Progenitor cell of endocrine pancreas (in vitro differentiated cells): ENCODE results near the gene SLC16A12. TPM values are rescaled to one million over a fixed set of nuclear protein-coding genes. Genes with fewer than 3 reads are reported as not detected.

Experiments used
- DNase-seq: peaks from one replicate; pipeline ENCODE4 v3.0.0; 2021; ENCODE audit warnings: low spot score; ENCODE audit not compliant: unreplicated experiment
- H3K27ac Mint-ChIP-seq: 2 replicates; pipeline ENCODE4 v1.8.0; 2021; ENCODE audit warnings: mild to moderate bottlenecking, moderate library complexity, mixed read lengths
- H3K27me3 Mint-ChIP-seq: 2 replicates; pipeline ENCODE4 v1.8.0; 2021; ENCODE audit warnings: mixed read lengths
- H3K36me3 Mint-ChIP-seq: 2 replicates; pipeline ENCODE4 v1.8.0; 2022; ENCODE audit warnings: mixed read lengths; ENCODE audit not compliant: insufficient read depth
- H3K4me1 Mint-ChIP-seq: 2 replicates; pipeline ENCODE4 v1.8.0; 2021; ENCODE audit warnings: low read depth, mixed read lengths
- H3K4me3 Mint-ChIP-seq: 2 replicates; pipeline ENCODE4 v1.8.0; 2021; ENCODE audit warnings: low read depth, mild to moderate bottlenecking, moderate library complexity, mixed read lengths
- H3K9me3 Mint-ChIP-seq: 2 replicates; pipeline ENCODE4 v1.8.0; 2021; ENCODE audit warnings: low read depth, mixed read lengths
- CTCF ChIP-seq: fragments of 200-600 bp; sonication (generic); IDR thresholded peaks from one replicate; pipeline ENCODE4 v1.5.0; 2021; ENCODE audit warnings: antibody characterized with exemption, mild to moderate bottlenecking; ENCODE audit not compliant: unreplicated experiment
- total RNA-seq: library from RNA; stranded (reverse); gene quantifications from 2 replicates; pipeline ENCODE4 v1.2.1, GENCODE V29; 2021

Gene SLC16A12
- total RNA-seq, 1 donor from 2014 or later: 16.1 TPM

GRCh38 chr10:89554433-89554832, 19.0 kb upstream of the SLC16A12 start:
- H3K4me1 Mint-ChIP-seq: peaks cover 36% of the 10 kb centered on the region
- H3K27ac Mint-ChIP-seq: peak overlapping the region; percentile 51
- no peak overlapping the region for H3K4me3 Mint-ChIP-seq
- no peaks in the 10 kb centered on the region for H3K9me3 Mint-ChIP-seq
- H3K27me3 Mint-ChIP-seq: no peaks in the 10 kb centered on the region
- no peak for TF ChIP-seq CTCF
- H3K36me3 Mint-ChIP-seq: peaks cover 1% of the 10 kb centered on the region
- DNase-seq: no peak

- no peak for TF ChIP-seq CTCF
- peak overlapping the region; percentile 85 for H3K27ac Mint-ChIP-seq
- H3K4me1 Mint-ChIP-seq: peaks cover 48% of the 10 kb centered on the region
- H3K4me3 Mint-ChIP-seq: no peak overlapping the region
- H3K9me3 Mint-ChIP-seq: no peaks in the 10 kb centered on the region
- peaks cover 1% of the 10 kb centered on the region for H3K36me3 Mint-ChIP-seq
- H3K27me3 Mint-ChIP-seq: no peaks in the 10 kb centered on the region
- DNase-seq: no peak
Measured at GRCh38 chr10:89553064-89553734, 17.8 kb upstream of the SLC16A12 start.

GRCh38 chr10:89552213-89552612, 16.8 kb upstream of the SLC16A12 start:
- H3K4me1 Mint-ChIP-seq: peaks cover 53% of the 10 kb centered on the region

GRCh38 chr10:89550509-89550908, 15.1 kb upstream of the SLC16A12 start:
- no peak overlapping the region for H3K4me3 Mint-ChIP-seq
- H3K27ac Mint-ChIP-seq: peak overlapping the region; percentile 50
- no peak for DNase-seq
- peaks cover 45% of the 10 kb centered on the region for H3K4me1 Mint-ChIP-seq
- H3K27me3 Mint-ChIP-seq: no peaks in the 10 kb centered on the region
- H3K36me3 Mint-ChIP-seq: peaks cover 8% of the 10 kb centered on the region
- H3K9me3 Mint-ChIP-seq: peaks cover 8% of the 10 kb centered on the region
- TF ChIP-seq CTCF: no peak

More at GRCh38 chr10:89552213-89552612, 16.8 kb upstream of the SLC16A12 start:
- Mint-ChIP-seq H3K27ac (peak overlapping the region; percentile 8), H3K9me3 (no peaks in the 10 kb centered on the region), H3K36me3 (peaks cover 1% of the 10 kb centered on the region), H3K27me3 (no peaks in the 10 kb centered on the region), H3K4me3 (no peak overlapping the region)
- TF ChIP-seq CTCF: no peak
- DNase-seq: no peak

GRCh38 chr10:89549510-89549909, 14.1 kb upstream of the SLC16A12 start:
- no peaks in the 10 kb centered on the region for H3K27me3 Mint-ChIP-seq
- H3K4me3 Mint-ChIP-seq: no peak overlapping the region
- peaks cover 39% of the 10 kb centered on the region for H3K4me1 Mint-ChIP-seq
- no peak for TF ChIP-seq CTCF
- DNase-seq: no peak
- peaks cover 14% of the 10 kb centered on the region for H3K36me3 Mint-ChIP-seq
- peaks cover 10% of the 10 kb centered on the region for H3K9me3 Mint-ChIP-seq
- H3K27ac Mint-ChIP-seq: peak overlapping the region; percentile 3
